ENCODE data around the gene IRAK3.

The IRAK3 gene

DNA sequence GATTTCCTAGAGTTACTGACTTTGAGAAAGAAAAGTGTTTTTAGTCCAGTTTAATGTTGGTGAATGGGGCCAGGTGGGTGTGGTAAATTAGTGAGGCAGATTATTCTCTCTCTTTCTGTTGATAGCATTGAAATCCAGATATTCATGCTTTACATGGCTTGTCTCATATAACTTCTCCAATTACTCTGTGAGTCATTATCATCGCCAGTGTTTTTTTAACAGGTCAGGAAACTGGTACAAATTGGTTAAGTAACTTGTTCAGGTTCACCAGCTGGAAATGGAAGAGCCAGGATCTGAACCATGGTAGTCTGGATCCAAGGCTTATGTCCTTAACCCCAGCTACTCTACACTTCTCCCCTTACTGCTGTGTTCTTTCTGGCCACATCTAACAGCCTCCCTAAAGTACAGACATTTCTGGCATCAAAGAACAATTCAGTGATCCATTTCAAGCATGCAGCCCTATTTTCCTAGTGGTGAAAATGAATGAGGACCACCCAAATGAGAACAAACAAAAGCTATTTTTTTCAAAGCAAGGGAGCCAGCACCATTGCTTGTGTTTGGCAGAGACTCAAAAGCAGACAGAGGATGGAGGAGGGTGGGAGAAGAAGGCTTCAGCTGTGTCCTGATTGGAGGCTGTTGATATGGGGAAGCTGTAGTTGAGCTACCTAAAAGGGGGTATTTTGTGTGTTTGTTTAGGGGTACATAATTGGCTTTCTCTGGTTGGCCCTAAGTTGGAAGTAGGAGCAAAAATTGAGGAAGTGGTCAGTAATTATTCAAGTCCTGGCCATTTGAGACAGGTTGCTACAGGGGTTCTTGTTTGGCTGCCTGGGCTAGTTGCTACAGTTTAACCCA, 1.7 kb downstream of the IRAK3 start:
- H3F3A ChIP-seq (ENCODE audit: insufficient read depth), result no peaks in the 10 kb centered on the region
- TF ChIP-seq CTCF (IDR thresholded peaks at IDR 0.05; ENCODE audit: insufficient read depth, low read length, poor library complexity, severe bottlenecking) (no peak), EZH2phosphoT487 (conservative IDR thresholded peaks at IDR 0.05; ENCODE audit: low read length) (no peak)
- no peak overlapping the region for H2AFZ ChIP-seq (ENCODE audit: low read depth, low read length, severe bottlenecking)
- no peaks in the 10 kb centered on the region for H3K9me2 ChIP-seq (replicated peaks; ENCODE audit: insufficient read depth, low read length)
- H4K20me1 ChIP-seq (ENCODE audit: low read depth, low read length), result no peaks in the 10 kb centered on the region
- H3K36me3 ChIP-seq (ENCODE audit: low read length), result no peaks in the 10 kb centered on the region
- no peak overlapping the region for H3K9ac ChIP-seq (ENCODE audit: low read length)
- no peak overlapping the region for H3K4me3 ChIP-seq (ENCODE audit: insufficient read depth, low read length, poor library complexity, severe bottlenecking)
- no peak overlapping the region for H3K4me2 ChIP-seq (ENCODE audit: low read depth, low read length, poor library complexity, severe bottlenecking)
- no peak overlapping the region for H3K27ac ChIP-seq (ENCODE audit: low read depth, low read length)
- H3K9me3 ChIP-seq (ENCODE audit: insufficient read depth, low read length), result no peaks in the 10 kb centered on the region
- H3K27me3 ChIP-seq (ENCODE audit: low read length), result no peaks in the 10 kb centered on the region
- no peaks in the 10 kb centered on the region for H3K79me2 ChIP-seq (ENCODE audit: insufficient read depth, low read length)

GRCh38 chr12:66191547-66192126, 2.6 kb downstream of the IRAK3 start:
- H3K79me2 ChIP-seq (ENCODE audit: insufficient read depth, low read length), result no peaks in the 10 kb centered on the region
- no peak for TF ChIP-seq CTCF (IDR thresholded peaks at IDR 0.05; ENCODE audit: insufficient read depth, low read length, poor library complexity, severe bottlenecking)
- no peak for TF ChIP-seq EZH2phosphoT487 (conservative IDR thresholded peaks at IDR 0.05; ENCODE audit: low read length)
- no peak overlapping the region for H2AFZ ChIP-seq (ENCODE audit: low read depth, low read length, severe bottlenecking)
- H3K27ac ChIP-seq (ENCODE audit: low read depth, low read length), result no peak overlapping the region
- H3K36me3 ChIP-seq (ENCODE audit: low read length), result no peaks in the 10 kb centered on the region
- no peaks in the 10 kb centered on the region for H3K9me3 ChIP-seq (ENCODE audit: insufficient read depth, low read length)
- no peak overlapping the region for H3K4me3 ChIP-seq (ENCODE audit: insufficient read depth, low read length, poor library complexity, severe bottlenecking)
- no peak overlapping the region for H3K9ac ChIP-seq (ENCODE audit: low read length)
- H3K27me3 ChIP-seq (ENCODE audit: low read length), result no peaks in the 10 kb centered on the region
- no peaks in the 10 kb centered on the region; the same call in 1 of the 2 replicates for H3F3A ChIP-seq (ENCODE audit: insufficient read depth)
- no peaks in the 10 kb centered on the region for H4K20me1 ChIP-seq (ENCODE audit: low read depth, low read length)
- H3K9me2 ChIP-seq (replicated peaks; ENCODE audit: insufficient read depth, low read length), result no peaks in the 10 kb centered on the region
- no peak overlapping the region for H3K4me2 ChIP-seq (ENCODE audit: low read depth, low read length, poor library complexity, severe bottlenecking)

DNA sequence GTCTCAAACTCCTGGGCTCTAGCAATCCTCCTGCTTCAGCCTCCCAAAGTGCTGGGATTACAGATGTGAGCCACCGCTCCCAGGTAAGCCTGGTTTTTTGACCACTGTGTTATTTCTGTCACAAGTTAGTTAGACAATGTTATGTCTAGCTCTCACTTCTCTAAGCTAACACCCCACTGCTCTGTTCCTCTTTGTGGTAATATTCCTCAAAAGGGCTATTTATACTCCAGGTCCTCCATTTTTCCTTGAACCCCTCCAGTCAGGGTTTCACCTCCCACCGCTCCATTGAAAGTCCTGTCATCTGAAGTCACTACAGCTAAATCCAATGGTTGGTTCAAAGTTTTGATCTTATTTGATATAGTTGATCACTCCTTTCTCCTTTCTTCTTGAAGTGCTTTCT, 5.1 kb downstream of the IRAK3 start:
- H3K79me2 ChIP-seq (ENCODE audit: insufficient read depth, low read length), result no peaks in the 10 kb centered on the region
- H3K9me3 ChIP-seq (ENCODE audit: insufficient read depth, low read length), result peaks cover 4% of the 10 kb centered on the region; the same call in 1 of the 2 replicates
- H3K4me3 ChIP-seq (ENCODE audit: insufficient read depth, low read length, poor library complexity, severe bottlenecking), result no peak overlapping the region
- no peak for TF ChIP-seq CTCF (IDR thresholded peaks at IDR 0.05; ENCODE audit: insufficient read depth, low read length, poor library complexity, severe bottlenecking)
- H3K9me2 ChIP-seq (replicated peaks; ENCODE audit: insufficient read depth, low read length), result no peaks in the 10 kb centered on the region
- no peaks in the 10 kb centered on the region for H4K20me1 ChIP-seq (ENCODE audit: low read depth, low read length)
- H2AFZ ChIP-seq (ENCODE audit: low read depth, low read length, severe bottlenecking), result no peak overlapping the region
- 0 out of 2 replicates have a peak, but pooled peaks cover 6% of the 10 kb centered on the region for H3K36me3 ChIP-seq (ENCODE audit: low read length)
- H3F3A ChIP-seq (ENCODE audit: insufficient read depth), result peaks cover 6% of the 10 kb centered on the region; the same call in 1 of the 2 replicates
- H3K27ac ChIP-seq (ENCODE audit: low read depth, low read length), result no peak overlapping the region
- H3K9ac ChIP-seq (ENCODE audit: low read length), result no peak overlapping the region
- no peaks in the 10 kb centered on the region for H3K27me3 ChIP-seq (ENCODE audit: low read length)
- H3K4me2 ChIP-seq (ENCODE audit: low read depth, low read length, poor library complexity, severe bottlenecking), result no peak overlapping the region

All from SU-DHL-6 (cell line).